ENCODE data around the gene HBA2. TPM values are rescaled to one million over a fixed set of nuclear protein-coding genes. Genes with fewer than 3 reads are reported as not detected.
A peak's percentile ranks its signal among the peaks of the same experiment; 100 is the strongest.

The HBA2 gene
- total and polyA plus RNA-seq, 2 experiments from 2014 or later, result 1.9 to 7.8 TPM

DNA sequence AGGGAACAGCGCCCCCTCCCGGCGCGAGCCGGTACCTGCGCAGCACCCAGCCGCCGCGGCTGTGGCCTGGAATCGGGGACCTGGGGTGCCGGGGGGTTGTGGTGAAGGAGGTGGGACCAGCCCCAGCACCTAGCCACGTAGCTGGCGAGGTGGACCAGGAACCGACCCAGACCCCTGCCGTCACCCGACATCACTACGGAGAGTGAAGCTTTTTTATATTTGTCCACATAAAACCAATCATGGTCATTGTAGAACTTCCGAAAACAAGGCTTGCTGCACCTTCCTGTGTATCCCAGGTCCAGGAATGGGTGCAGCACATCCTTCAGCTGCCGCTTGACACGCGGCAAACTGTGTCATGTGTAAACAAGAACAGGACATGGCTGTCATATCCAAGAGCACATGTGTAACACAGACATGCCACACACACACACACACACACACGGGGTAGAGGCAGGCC lies 8.9 kb downstream of the HBA2 start:
- Histone ChIP-seq H3K27ac (ENCODE audit: low read depth) (no peak overlapping the region), H3K36me3 (ENCODE audit: insufficient read depth) (no peaks in the 10 kb centered on the region), H3K4me1 (ENCODE audit: insufficient read depth) (no peaks in the 10 kb centered on the region; the same call in 1 of the 2 replicates), H3K79me2 (replicated peaks; ENCODE audit: insufficient read depth) (no peaks in the 10 kb centered on the region), H3K9me2 (ENCODE audit: insufficient read depth) (no peaks in the 10 kb centered on the region), H4K20me1 (replicated peaks; ENCODE audit: insufficient read depth) (peaks cover 8% of the 10 kb centered on the region), H3F3A (replicated peaks; ENCODE audit: low read depth) (peaks cover 26% of the 10 kb centered on the region; the same call in 1 of the 2 replicates), H2AFZ (no peak overlapping the region), H3K27me3 (ENCODE audit: insufficient read depth) (peaks cover 45% of the 10 kb centered on the region), H3K4me2 (no peak overlapping the region; the same call in 1 of the 2 replicates), H3K4me3 (no peak overlapping the region)
- Mint-ChIP-seq H3K27me3 (ENCODE audit: insufficient read depth, low read depth, poor library complexity) (peaks cover 44% of the 10 kb centered on the region), H3K4me1 (no peaks in the 10 kb centered on the region; the same call in 1 of the 3 replicates), H3K36me3 (ENCODE audit: low read depth) (peaks cover 12% of the 10 kb centered on the region; the same call in 2 of the 3 replicates), H3K4me3 (0 out of 3 replicates have a peak overlapping the region, but pooled peaks have one; percentile 26), H3K27ac (no peak overlapping the region), H3K9me3 (no peaks in the 10 kb centered on the region; the same call in 2 of the 3 replicates)
- ATAC-seq (no peak), DNase-seq (ENCODE audit: low spot score) (no peak)
- TF ChIP-seq POLR2AphosphoS5 (IDR thresholded peaks at IDR 0.05; ENCODE audit: low read depth), result peak; percentile 20
- TF ChIP-seq, protein P1, sequence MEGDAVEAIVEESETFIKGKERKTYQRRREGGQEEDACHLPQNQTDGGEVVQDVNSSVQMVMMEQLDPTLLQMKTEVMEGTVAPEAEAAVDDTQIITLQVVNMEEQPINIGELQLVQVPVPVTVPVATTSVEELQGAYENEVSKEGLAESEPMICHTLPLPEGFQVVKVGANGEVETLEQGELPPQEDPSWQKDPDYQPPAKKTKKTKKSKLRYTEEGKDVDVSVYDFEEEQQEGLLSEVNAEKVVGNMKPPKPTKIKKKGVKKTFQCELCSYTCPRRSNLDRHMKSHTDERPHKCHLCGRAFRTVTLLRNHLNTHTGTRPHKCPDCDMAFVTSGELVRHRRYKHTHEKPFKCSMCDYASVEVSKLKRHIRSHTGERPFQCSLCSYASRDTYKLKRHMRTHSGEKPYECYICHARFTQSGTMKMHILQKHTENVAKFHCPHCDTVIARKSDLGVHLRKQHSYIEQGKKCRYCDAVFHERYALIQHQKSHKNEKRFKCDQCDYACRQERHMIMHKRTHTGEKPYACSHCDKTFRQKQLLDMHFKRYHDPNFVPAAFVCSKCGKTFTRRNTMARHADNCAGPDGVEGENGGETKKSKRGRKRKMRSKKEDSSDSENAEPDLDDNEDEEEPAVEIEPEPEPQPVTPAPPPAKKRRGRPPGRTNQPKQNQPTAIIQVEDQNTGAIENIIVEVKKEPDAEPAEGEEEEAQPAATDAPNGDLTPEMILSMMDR (conservative IDR thresholded peaks at IDR 0.05; ENCODE audit: low read depth in 2 of 2), result peak; percentile 80 to 92
- no peak for TF ChIP-seq EZH2phosphoT487 (IDR thresholded peaks at IDR 0.05; ENCODE audit: unreplicated experiment)
- TF ChIP-seq, protein P2, sequence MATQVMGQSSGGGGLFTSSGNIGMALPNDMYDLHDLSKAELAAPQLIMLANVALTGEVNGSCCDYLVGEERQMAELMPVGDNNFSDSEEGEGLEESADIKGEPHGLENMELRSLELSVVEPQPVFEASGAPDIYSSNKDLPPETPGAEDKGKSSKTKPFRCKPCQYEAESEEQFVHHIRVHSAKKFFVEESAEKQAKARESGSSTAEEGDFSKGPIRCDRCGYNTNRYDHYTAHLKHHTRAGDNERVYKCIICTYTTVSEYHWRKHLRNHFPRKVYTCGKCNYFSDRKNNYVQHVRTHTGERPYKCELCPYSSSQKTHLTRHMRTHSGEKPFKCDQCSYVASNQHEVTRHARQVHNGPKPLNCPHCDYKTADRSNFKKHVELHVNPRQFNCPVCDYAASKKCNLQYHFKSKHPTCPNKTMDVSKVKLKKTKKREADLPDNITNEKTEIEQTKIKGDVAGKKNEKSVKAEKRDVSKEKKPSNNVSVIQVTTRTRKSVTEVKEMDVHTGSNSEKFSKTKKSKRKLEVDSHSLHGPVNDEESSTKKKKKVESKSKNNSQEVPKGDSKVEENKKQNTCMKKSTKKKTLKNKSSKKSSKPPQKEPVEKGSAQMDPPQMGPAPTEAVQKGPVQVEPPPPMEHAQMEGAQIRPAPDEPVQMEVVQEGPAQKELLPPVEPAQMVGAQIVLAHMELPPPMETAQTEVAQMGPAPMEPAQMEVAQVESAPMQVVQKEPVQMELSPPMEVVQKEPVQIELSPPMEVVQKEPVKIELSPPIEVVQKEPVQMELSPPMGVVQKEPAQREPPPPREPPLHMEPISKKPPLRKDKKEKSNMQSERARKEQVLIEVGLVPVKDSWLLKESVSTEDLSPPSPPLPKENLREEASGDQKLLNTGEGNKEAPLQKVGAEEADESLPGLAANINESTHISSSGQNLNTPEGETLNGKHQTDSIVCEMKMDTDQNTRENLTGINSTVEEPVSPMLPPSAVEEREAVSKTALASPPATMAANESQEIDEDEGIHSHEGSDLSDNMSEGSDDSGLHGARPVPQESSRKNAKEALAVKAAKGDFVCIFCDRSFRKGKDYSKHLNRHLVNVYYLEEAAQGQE (IDR thresholded peaks at IDR 0.05; ENCODE audit: unreplicated experiment), result peak; percentile 14

DNA sequence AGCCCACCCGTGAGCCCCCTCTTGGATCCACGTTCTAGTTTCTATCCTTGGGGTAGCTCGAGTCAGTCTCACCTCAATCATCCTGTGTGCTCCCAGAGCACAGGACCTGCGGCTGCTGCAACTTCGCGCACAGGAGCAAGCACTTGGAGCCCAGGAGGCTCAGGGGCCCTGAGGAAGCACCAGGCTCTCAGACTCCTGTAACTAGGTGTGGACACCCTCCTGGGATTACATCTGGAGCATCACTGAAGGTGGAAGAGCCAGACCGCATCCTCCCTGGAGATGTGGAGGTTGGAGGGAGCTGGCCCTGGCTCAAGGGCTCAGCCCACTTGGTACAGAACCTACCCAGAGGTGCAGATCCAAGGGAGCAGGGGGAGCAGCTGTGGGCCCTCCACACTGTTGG lies 10.3 kb downstream of the HBA2 start:
- Histone ChIP-seq H3K36me3 (ENCODE audit: insufficient read depth) (peaks cover 6% of the 10 kb centered on the region), H4K20me1 (replicated peaks; ENCODE audit: insufficient read depth) (peaks cover 8% of the 10 kb centered on the region), H3K27me3 (ENCODE audit: insufficient read depth) (peaks cover 33% of the 10 kb centered on the region), H3F3A (replicated peaks; ENCODE audit: low read depth) (peaks cover 26% of the 10 kb centered on the region; the same call in 1 of the 2 replicates), H3K79me2 (replicated peaks; ENCODE audit: insufficient read depth) (no peaks in the 10 kb centered on the region), H3K4me1 (ENCODE audit: insufficient read depth) (no peaks in the 10 kb centered on the region; the same call in 1 of the 2 replicates), H3K4me2 (no peak overlapping the region), H3K4me3 (no peak overlapping the region), H3K9me2 (ENCODE audit: insufficient read depth) (no peaks in the 10 kb centered on the region), H2AFZ (no peak overlapping the region), H3K27ac (ENCODE audit: low read depth) (no peak overlapping the region)
- peaks cover 20% of the 10 kb centered on the region for H3K36me3 Mint-ChIP-seq (ENCODE audit: low read depth)
- ATAC-seq (no peak), DNase-seq (ENCODE audit: low spot score) (no peak)
- peak overlapping the region; percentile 65; the same call in 1 of the 2 replicates for H3K27ac Mint-ChIP-seq
- no peak overlapping the region for H3K4me3 Mint-ChIP-seq
- H3K27me3 Mint-ChIP-seq (ENCODE audit: insufficient read depth, low read depth, poor library complexity), result peaks cover 37% of the 10 kb centered on the region
- H3K9me3 Mint-ChIP-seq, result no peaks in the 10 kb centered on the region; the same call in 2 of the 3 replicates
- TF ChIP-seq, protein P3, sequence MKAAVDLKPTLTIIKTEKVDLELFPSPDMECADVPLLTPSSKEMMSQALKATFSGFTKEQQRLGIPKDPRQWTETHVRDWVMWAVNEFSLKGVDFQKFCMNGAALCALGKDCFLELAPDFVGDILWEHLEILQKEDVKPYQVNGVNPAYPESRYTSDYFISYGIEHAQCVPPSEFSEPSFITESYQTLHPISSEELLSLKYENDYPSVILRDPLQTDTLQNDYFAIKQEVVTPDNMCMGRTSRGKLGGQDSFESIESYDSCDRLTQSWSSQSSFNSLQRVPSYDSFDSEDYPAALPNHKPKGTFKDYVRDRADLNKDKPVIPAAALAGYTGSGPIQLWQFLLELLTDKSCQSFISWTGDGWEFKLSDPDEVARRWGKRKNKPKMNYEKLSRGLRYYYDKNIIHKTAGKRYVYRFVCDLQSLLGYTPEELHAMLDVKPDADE (IDR thresholded peaks at IDR 0.05), result no peak
- no peaks in the 10 kb centered on the region; the same call in 1 of the 3 replicates for H3K4me1 Mint-ChIP-seq
